Colonic mucosa (tissue), 4 donors: ENCODE data around the gene FGF14. TPM values are rescaled to one million over a fixed set of nuclear protein-coding genes. Genes with fewer than 3 reads are reported as not detected.

ENCODE experiments used
- DNase-seq: peaks from one replicate; pipeline ENCODE4 v3.0.0-alpha.2; 2020
- H3K27ac ChIP-seq: fragments of 200-600 bp; one replicate; pipeline ENCODE4 v1.8.0; 2021
- H3K27me3 ChIP-seq: fragments of 200-600 bp; one replicate; pipeline ENCODE4 v1.8.0; 2021
- H3K36me3 ChIP-seq: fragments of 200-600 bp; one replicate; pipeline ENCODE4 v1.8.0; 2021
- H3K4me1 ChIP-seq: fragments of 200-600 bp; one replicate; pipeline ENCODE4 v1.8.0; 2021; ENCODE audit warnings: mild to moderate bottlenecking
- H3K4me3 ChIP-seq: fragments of 200-600 bp; one replicate; pipeline ENCODE4 v1.8.0; 2021
- H3K9ac ChIP-seq, 2 donors: one replicate each; pipeline ENCODE4 v1.7.0; 2013; ENCODE audit warnings: control low read depth in 2 of 2, low read depth in 2 of 2, low read length in 2 of 2
- H3K9me3 ChIP-seq: fragments of 200-600 bp; one replicate; pipeline ENCODE4 v1.8.0; 2021
- intact Hi-C: fragments of 100-400 bp; cut with DNase I; formaldehyde crosslinking; loops from one replicate; pipeline ENCODE4 v1.14.1; 2022
- total RNA-seq, 2 donors: library from RNA; stranded (reverse); fragmentation: NEBNext Ultra II Directional in 1 of 2; extraction: Animal tissue kit (Norgen Biotek cat#: 25700) in 1 of 2; gene quantifications; one replicate each; pipeline ENCODE4 v1.2.1, GENCODE V29; 2021
- TF ChIP-seq, protein P1 (sequence below): fragments of 200-600 bp; IDR thresholded peaks from one replicate; pipeline ENCODE4 v1.8.0; 2022; ENCODE audit warnings: antibody characterized with exemption, mild to moderate bottlenecking
- donor health status: healthy.
- donor health status: DM: no; HTN: no; CAD: no.
- donor health status: DM: no; HTN: no; CAD: no.

FGF14 gene
- total RNA-seq, 2 donors from 2014 or later = 0.62 to 0.85 TPM

- H3K36me3 ChIP-seq = no peaks in the 10 kb centered on the region
- TF ChIP-seq, protein P1, sequence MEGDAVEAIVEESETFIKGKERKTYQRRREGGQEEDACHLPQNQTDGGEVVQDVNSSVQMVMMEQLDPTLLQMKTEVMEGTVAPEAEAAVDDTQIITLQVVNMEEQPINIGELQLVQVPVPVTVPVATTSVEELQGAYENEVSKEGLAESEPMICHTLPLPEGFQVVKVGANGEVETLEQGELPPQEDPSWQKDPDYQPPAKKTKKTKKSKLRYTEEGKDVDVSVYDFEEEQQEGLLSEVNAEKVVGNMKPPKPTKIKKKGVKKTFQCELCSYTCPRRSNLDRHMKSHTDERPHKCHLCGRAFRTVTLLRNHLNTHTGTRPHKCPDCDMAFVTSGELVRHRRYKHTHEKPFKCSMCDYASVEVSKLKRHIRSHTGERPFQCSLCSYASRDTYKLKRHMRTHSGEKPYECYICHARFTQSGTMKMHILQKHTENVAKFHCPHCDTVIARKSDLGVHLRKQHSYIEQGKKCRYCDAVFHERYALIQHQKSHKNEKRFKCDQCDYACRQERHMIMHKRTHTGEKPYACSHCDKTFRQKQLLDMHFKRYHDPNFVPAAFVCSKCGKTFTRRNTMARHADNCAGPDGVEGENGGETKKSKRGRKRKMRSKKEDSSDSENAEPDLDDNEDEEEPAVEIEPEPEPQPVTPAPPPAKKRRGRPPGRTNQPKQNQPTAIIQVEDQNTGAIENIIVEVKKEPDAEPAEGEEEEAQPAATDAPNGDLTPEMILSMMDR = no peak
- H3K27ac ChIP-seq = no peak overlapping the region
- intact Hi-C loops = no loop called here
- DNase-seq = no peak
- H3K27me3 ChIP-seq = no peaks in the 10 kb centered on the region
- H3K4me3 ChIP-seq = no peak overlapping the region
- no peaks in the 10 kb centered on the region for H3K9me3 ChIP-seq
- no peaks in the 10 kb centered on the region for H3K4me1 ChIP-seq
- no peak overlapping the region for H3K9ac ChIP-seq
Observed at GRCh38 chr13:101967216-101967615, 434.6 kb downstream of the FGF14 start.

DNA sequence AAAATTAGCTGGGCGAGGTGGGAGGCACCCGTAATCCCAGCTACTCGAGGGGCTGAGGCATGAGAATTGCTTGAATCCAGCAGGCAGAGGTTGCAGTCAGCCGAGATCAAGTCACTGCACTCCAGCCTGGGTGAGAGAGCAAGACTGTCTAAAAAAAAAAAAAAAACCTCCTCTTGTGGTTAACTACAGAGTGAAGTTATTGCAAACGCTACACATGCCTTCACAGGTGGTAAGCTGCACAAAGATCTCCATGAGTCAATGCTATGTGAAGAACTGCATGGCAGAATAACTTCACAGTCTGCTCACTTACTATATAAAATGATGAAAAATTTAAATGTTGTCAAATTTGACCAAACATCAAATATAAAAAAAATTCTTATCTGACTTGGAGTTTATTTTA lies 436.8 kb downstream of the FGF14 start:
- Histone ChIP-seq H3K9me3 (no peaks in the 10 kb centered on the region), H3K36me3 (no peaks in the 10 kb centered on the region), H3K4me3 (no peak overlapping the region), H3K4me1 (no peaks in the 10 kb centered on the region), H3K27ac (no peak overlapping the region), H3K27me3 (no peaks in the 10 kb centered on the region), H3K9ac (no peak overlapping the region)
- DNase-seq = no peak
- TF ChIP-seq, protein P1 = no peak
- intact Hi-C loops = no loop called here

DNA sequence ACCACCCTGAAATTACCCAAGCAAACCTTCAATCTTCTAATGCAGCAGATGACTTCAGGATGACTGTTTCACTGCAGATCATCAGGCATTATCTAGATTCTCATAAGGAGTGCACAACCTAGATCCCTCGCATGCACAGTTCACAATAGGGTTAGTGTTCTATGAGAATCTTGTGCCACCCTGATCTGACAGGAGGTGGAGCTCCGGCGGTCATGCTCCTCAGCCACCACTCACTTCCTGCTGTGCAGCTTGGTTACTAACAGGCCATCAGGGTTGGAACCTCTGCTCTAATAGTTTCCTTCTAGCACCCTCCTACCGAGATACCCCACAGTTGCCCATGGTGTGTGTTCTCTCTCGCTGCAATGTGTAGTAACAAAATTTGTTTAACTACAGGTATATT lies 442.8 kb downstream of the FGF14 start:
- TF ChIP-seq, protein P1 = no peak
- Histone ChIP-seq H3K4me3 (no peak overlapping the region), H3K27ac (no peak overlapping the region), H3K27me3 (no peaks in the 10 kb centered on the region), H3K9me3 (no peaks in the 10 kb centered on the region), H3K9ac (no peak overlapping the region), H3K4me1 (no peaks in the 10 kb centered on the region), H3K36me3 (no peaks in the 10 kb centered on the region)
- no peak for DNase-seq
- intact Hi-C loops = no loop called here

DNA sequence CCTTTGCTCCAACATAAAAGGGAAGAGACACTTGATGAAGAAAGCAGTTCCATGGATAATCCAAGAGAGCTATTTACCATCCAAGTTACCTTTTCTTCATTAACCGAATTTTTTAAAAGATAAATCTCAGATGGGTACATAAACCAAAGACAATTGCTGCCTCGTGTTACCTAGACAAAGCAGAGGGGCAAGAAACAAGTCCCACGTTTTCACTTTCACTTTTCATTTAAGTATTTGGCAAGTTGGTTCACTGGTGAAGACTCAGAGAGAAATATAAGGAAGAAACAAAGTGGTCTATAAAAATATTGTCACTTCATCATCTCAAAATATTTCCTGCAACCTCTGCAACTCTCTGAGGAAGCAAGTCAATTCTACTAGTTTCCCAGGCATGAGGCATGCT lies 446.1 kb downstream of the FGF14 start:
- no peaks in the 10 kb centered on the region for H3K9me3 ChIP-seq
- H3K4me1 ChIP-seq = no peaks in the 10 kb centered on the region
- no peaks in the 10 kb centered on the region for H3K36me3 ChIP-seq
- no peak overlapping the region for H3K27ac ChIP-seq
- intact Hi-C loops = no loop called here
- H3K27me3 ChIP-seq = no peaks in the 10 kb centered on the region
- no peak overlapping the region for H3K9ac ChIP-seq
- no peak for DNase-seq
- no peak overlapping the region for H3K4me3 ChIP-seq
- TF ChIP-seq, protein P1 = no peak

DNA sequence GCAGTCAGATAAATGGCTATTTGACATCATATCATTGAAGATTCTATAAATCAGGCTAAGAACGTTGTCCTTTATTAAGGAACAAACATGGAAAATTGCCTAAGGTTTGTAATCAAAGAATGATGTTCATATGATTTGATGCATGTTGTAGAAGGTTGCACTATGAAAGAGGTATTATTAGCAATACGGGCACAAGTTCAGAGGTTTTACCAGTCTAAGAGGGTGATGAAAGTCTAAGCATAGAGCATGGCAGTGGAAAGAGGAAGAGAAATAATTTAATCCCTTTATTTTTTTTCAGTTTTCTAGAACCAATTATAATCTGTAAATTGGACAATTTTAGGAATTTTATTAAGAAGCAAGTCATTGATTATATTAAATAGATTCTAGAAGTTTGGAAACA lies 450.7 kb downstream of the FGF14 start:
- DNase-seq = no peak
- Histone ChIP-seq H3K4me3 (no peak overlapping the region), H3K9ac (no peak overlapping the region), H3K36me3 (no peaks in the 10 kb centered on the region), H3K9me3 (no peaks in the 10 kb centered on the region), H3K27ac (no peak overlapping the region), H3K27me3 (no peaks in the 10 kb centered on the region), H3K4me1 (no peaks in the 10 kb centered on the region)
- intact Hi-C loops = no loop called here
- TF ChIP-seq, protein P1 = no peak

- H3K9me3 ChIP-seq = no peaks in the 10 kb centered on the region
- H3K27ac ChIP-seq = no peak overlapping the region
- H3K4me1 ChIP-seq = no peaks in the 10 kb centered on the region
- no peak overlapping the region for H3K9ac ChIP-seq
- H3K4me3 ChIP-seq = no peak overlapping the region
- H3K27me3 ChIP-seq = no peaks in the 10 kb centered on the region
- no peaks in the 10 kb centered on the region for H3K36me3 ChIP-seq
- TF ChIP-seq, protein P1 = no peak
- intact Hi-C loops = loop anchor here (10.0 kb wide), 1 partner anchor 195 kb away; no protein-coding TSS in a partner anchor
- DNase-seq = no peak
Observed at GRCh38 chr13:101949681-101950080, 452.2 kb downstream of the FGF14 start.
